ENCODE data around the gene PTPRD. TPM values are rescaled to one million over a fixed set of nuclear protein-coding genes. Genes with fewer than 3 reads are reported as not detected.

PTPRD gene
- total RNA-seq, 1 experiment from 2014 or later = 32.5 TPM

DNA sequence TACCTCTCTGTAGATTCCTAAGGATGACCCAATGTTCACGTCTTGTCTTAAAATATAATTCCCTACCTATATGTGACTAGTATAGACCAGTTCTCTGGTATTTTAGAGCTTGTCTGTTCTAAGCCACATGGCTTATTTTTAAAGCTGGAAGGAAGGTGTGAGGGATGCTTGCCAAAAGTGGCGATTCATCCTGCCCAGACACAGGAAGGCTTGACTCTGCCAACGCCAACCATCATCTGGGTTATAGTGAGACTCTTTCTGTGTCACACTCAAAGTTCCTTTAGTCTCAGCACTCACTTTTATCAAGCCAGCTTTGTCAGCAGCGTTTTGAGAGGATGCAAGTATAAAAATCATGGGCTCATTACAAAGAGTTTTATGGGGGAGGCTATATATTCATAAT is 500.0 kb downstream of the PTPRD start:
- Histone ChIP-seq H3K79me1 (ENCODE audit: insufficient read depth, low read depth, low read length, poor library complexity, severe bottlenecking) (no peaks in the 10 kb centered on the region), H3K27ac (ENCODE audit: insufficient read length, low read depth, low read length) (no peak overlapping the region), H2BK15ac (ENCODE audit: low read depth, low read length) (no peak overlapping the region), H4K8ac (replicated peaks; ENCODE audit: insufficient read length, low read depth, low read length) (no peak overlapping the region), H3K56ac (ENCODE audit: insufficient read length, low read depth, low read length) (no peak overlapping the region), H3K9ac (ENCODE audit: extremely low read depth, insufficient read length, low read length) (no peak overlapping the region), H3K9me3 (ENCODE audit: control insufficient read depth, low read depth, low read length) (no peaks in the 10 kb centered on the region), H4K5ac (ENCODE audit: insufficient read length, low read depth, low read length) (no peak overlapping the region), H3K27me3 (ENCODE audit: insufficient read depth, low read length) (no peaks in the 10 kb centered on the region), H2AK5ac (ENCODE audit: insufficient read length, low read length) (no peak overlapping the region), H2AFZ (ENCODE audit: low read length) (no peak overlapping the region), H2BK12ac (ENCODE audit: insufficient read length, low read depth, low read length) (no peak overlapping the region), H3K18ac (ENCODE audit: insufficient read length, low read depth, low read length) (no peak overlapping the region), H3K4me2 (ENCODE audit: insufficient read depth, insufficient read length, low read length) (no peak overlapping the region), H2BK120ac (ENCODE audit: low read depth, low read length, poor library complexity, severe bottlenecking) (no peak overlapping the region), H3K23me2 (ENCODE audit: insufficient read length, low read depth, low read length, poor library complexity, severe bottlenecking) (no peaks in the 10 kb centered on the region), H2BK5ac (ENCODE audit: insufficient read length, low read length) (no peak overlapping the region), H4K20me1 (ENCODE audit: control insufficient read depth, insufficient read depth, insufficient read length) (no peaks in the 10 kb centered on the region), H3K23ac (ENCODE audit: insufficient read length, low read depth, low read length) (no peak overlapping the region), H4K91ac (ENCODE audit: insufficient read length, low read depth, low read length) (no peak overlapping the region), H3T11ph (ENCODE audit: low read length) (no peak overlapping the region), H3K14ac (ENCODE audit: insufficient read depth, low read length) (no peak overlapping the region), H3K4me1 (ENCODE audit: insufficient read depth, low read length) (no peaks in the 10 kb centered on the region), H3K4ac (ENCODE audit: low read depth, low read length) (no peak overlapping the region), H2BK20ac (ENCODE audit: low read depth, low read length, poor library complexity, severe bottlenecking) (no peak overlapping the region), H3K79me2 (ENCODE audit: insufficient read depth, low read length) (no peaks in the 10 kb centered on the region)
- H3K27ac Mint-ChIP-seq = no peak overlapping the region
- no peaks in the 10 kb centered on the region for H3K4me1 Mint-ChIP-seq
- no peaks in the 10 kb centered on the region for H3K36me3 Mint-ChIP-seq (ENCODE audit: insufficient read depth in 1 of 3, low read depth in 3 of 3)
- H3K27me3 Mint-ChIP-seq (ENCODE audit: low read depth) = no peaks in the 10 kb centered on the region
- WGBS (ENCODE audit: extremely low coverage, insufficient read length, low lambda C conversion rate) = no CpG with 5 or more reads among the region's 4 CpGs
- no peak for DNase-seq
- no peak for TF ChIP-seq CTCF (conservative IDR thresholded peaks at IDR 0.05)
- H3K9me3 Mint-ChIP-seq = no peaks in the 10 kb centered on the region
- no peak overlapping the region for H3K4me3 Mint-ChIP-seq

Data from H9 (cell line).